SK-N-SH treated with all-trans-retinoic acid at 6 μM for 48 hours (cell line): ENCODE data around the gene DSC3.

ENCODE experiments used
- ATAC-seq: fragments of 200-7000 bp; cut with Tn5 transposase; 3 replicates; pipeline ENCODE4 v1.9.1; 2020; ENCODE audit warnings: mild to moderate bottlenecking, moderate library complexity
- ARNTL ChIP-seq: fragments of 450-650 bp; formaldehyde crosslinking; IDR thresholded peaks from 2 replicates; pipeline ENCODE4 v1.5.0; 2020; ENCODE audit warnings: low read depth, mild to moderate bottlenecking, moderate library complexity, borderline replicate concordance
- BACH2 ChIP-seq: fragments of 250-450 bp; sonication (Bioruptor Pico); IDR thresholded peaks from 2 replicates; pipeline ENCODE4 v1.9.0; 2021; ENCODE audit warnings: mild to moderate bottlenecking, borderline replicate concordance
- CREB5 ChIP-seq: fragments of 250-450 bp; sonication (Bioruptor Pico); IDR thresholded peaks from 2 replicates; pipeline ENCODE4 v1.5.1; 2020; ENCODE audit warnings: low read depth, mild to moderate bottlenecking, moderate library complexity
- CSDC2 ChIP-seq: fragments of 250-450 bp; sonication (Bioruptor Pico); IDR thresholded peaks from 2 replicates; pipeline ENCODE4 v1.5.0; 2020; ENCODE audit warnings: mild to moderate bottlenecking, moderate library complexity
- CSRNP3 ChIP-seq: fragments of 250-450 bp; sonication (Bioruptor Pico); IDR thresholded peaks from 2 replicates; pipeline ENCODE4 v1.5.1; 2021; ENCODE audit warnings: mild to moderate bottlenecking, moderate library complexity
- ESRRG ChIP-seq: fragments of 250-450 bp; sonication (Bioruptor Pico); IDR thresholded peaks from 2 replicates; pipeline ENCODE4 v1.6.1; 2021; ENCODE audit warnings: mild to moderate bottlenecking
- GLIS3 ChIP-seq: fragments of 250-450 bp; sonication (Bioruptor Pico); IDR thresholded peaks from 2 replicates; pipeline ENCODE4 v1.5.0; 2020; ENCODE audit warnings: mild to moderate bottlenecking, moderate library complexity
- ISL1 ChIP-seq: fragments of 250-450 bp; sonication (Bioruptor Pico); IDR thresholded peaks from 2 replicates; pipeline ENCODE4 v2.1.2; 2022; ENCODE audit warnings: mild to moderate bottlenecking, moderate library complexity
- OSR1 ChIP-seq: fragments of 250-450 bp; sonication (Bioruptor Pico); IDR thresholded peaks from 2 replicates; pipeline ENCODE4 v1.8.0; 2022; ENCODE audit warnings: moderate library complexity, mild to moderate bottlenecking, inconsistent platforms
- PPARA ChIP-seq: fragments of 250-450 bp; sonication (Bioruptor Pico); IDR thresholded peaks from 2 replicates; pipeline ENCODE4 v1.5.0; 2020; ENCODE audit warnings: mild to moderate bottlenecking, borderline replicate concordance
- SNAI2 ChIP-seq: fragments of 250-450 bp; sonication (Bioruptor Pico); IDR thresholded peaks from 2 replicates; pipeline ENCODE4 v1.5.0; 2020; ENCODE audit warnings: mild to moderate bottlenecking, moderate library complexity
- TOX ChIP-seq: fragments of 250-450 bp; sonication (Bioruptor Pico); IDR thresholded peaks from 2 replicates; pipeline ENCODE4 v1.8.0; 2021; ENCODE audit warnings: mild to moderate bottlenecking, moderate library complexity, borderline replicate concordance
- TSHZ2 ChIP-seq: fragments of 250-450 bp; sonication (Bioruptor Pico); IDR thresholded peaks from 2 replicates; pipeline ENCODE4 v1.5.0; 2020; ENCODE audit warnings: mild to moderate bottlenecking, moderate library complexity
- ZC3H10 ChIP-seq: fragments of 250-450 bp; sonication (Bioruptor Pico); IDR thresholded peaks from 2 replicates; pipeline ENCODE4 v1.5.1; 2021; ENCODE audit warnings: mild to moderate bottlenecking, moderate library complexity
- ZFP3 ChIP-seq: fragments of 250-450 bp; sonication (Bioruptor Pico); IDR thresholded peaks from 2 replicates; pipeline ENCODE4 v1.5.0; 2020; ENCODE audit warnings: mild to moderate bottlenecking, moderate library complexity
- ZFP30 ChIP-seq: fragments of 450-650 bp; formaldehyde crosslinking; IDR thresholded peaks from 2 replicates; pipeline ENCODE4 v1.5.0; 2022; ENCODE audit warnings: mild to moderate bottlenecking, moderate library complexity
- ZNF70 ChIP-seq: fragments of 450-650 bp; formaldehyde crosslinking; IDR thresholded peaks from 2 replicates; pipeline ENCODE4 v1.5.0; 2020; ENCODE audit warnings: mild to moderate bottlenecking, moderate library complexity
- ZNF8 ChIP-seq: fragments of 450-650 bp; formaldehyde crosslinking; IDR thresholded peaks from 2 replicates; pipeline ENCODE4 v1.5.0; 2020; ENCODE audit warnings: mild to moderate bottlenecking, moderate library complexity
- TF ChIP-seq, protein P1 (sequence below): fragments of 250-450 bp; sonication (Bioruptor Pico); IDR thresholded peaks from 2 replicates; pipeline ENCODE4 v1.8.0; 2021; ENCODE audit warnings: low read depth, mild to moderate bottlenecking, moderate library complexity, borderline replicate concordance

DSC3 gene

DNA sequence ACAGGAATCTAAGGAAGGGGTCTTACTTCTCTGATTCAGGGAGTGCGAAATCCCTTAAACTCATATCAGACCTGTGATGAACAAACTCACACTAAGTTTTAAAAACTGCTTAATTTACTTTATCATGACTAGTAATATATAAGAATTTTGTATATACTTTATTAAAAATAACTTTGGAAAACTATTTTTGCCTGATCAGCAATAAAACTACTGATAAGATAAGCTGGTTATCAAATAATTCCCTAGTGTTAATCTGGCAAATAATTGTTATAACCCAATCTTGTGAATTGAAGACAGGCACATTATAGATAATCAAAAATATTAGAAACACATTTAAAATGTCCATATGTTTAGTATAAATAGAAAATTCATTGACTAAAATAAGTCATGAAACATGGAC lies 23.7 kb upstream of the DSC3 start:
- TF ChIP-seq ESRRG (CRISPR knock-in tag) (no peak), ARNTL (CRISPR knock-in tag) (no peak), ZNF70 (CRISPR knock-in tag) (no peak), OSR1 (CRISPR knock-in tag) (no peak), TOX (no peak), CREB5 (CRISPR knock-in tag) (no peak), CSRNP3 (CRISPR knock-in tag) (no peak), SNAI2 (CRISPR knock-in tag) (no peak), PPARA (CRISPR knock-in tag) (no peak), BACH2 (no peak), CSDC2 (CRISPR knock-in tag) (no peak), ZFP30 (CRISPR knock-in tag) (no peak), ZNF8 (CRISPR knock-in tag) (no peak), ISL1 (no peak), ZFP3 (CRISPR knock-in tag) (no peak)
- TF ChIP-seq, protein P1, sequence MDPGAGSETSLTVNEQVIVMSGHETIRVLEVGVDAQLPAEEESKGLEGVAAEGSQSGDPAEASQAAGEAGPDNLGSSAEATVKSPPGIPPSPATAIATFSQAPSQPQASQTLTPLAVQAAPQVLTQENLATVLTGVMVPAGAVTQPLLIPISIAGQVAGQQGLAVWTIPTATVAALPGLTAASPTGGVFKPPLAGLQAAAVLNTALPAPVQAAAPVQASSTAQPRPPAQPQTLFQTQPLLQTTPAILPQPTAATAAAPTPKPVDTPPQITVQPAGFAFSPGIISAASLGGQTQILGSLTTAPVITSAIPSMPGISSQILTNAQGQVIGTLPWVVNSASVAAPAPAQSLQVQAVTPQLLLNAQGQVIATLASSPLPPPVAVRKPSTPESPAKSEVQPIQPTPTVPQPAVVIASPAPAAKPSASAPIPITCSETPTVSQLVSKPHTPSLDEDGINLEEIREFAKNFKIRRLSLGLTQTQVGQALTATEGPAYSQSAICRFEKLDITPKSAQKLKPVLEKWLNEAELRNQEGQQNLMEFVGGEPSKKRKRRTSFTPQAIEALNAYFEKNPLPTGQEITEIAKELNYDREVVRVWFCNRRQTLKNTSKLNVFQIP (CRISPR knock-in tag), result no peak
- no peak for ATAC-seq

DNA sequence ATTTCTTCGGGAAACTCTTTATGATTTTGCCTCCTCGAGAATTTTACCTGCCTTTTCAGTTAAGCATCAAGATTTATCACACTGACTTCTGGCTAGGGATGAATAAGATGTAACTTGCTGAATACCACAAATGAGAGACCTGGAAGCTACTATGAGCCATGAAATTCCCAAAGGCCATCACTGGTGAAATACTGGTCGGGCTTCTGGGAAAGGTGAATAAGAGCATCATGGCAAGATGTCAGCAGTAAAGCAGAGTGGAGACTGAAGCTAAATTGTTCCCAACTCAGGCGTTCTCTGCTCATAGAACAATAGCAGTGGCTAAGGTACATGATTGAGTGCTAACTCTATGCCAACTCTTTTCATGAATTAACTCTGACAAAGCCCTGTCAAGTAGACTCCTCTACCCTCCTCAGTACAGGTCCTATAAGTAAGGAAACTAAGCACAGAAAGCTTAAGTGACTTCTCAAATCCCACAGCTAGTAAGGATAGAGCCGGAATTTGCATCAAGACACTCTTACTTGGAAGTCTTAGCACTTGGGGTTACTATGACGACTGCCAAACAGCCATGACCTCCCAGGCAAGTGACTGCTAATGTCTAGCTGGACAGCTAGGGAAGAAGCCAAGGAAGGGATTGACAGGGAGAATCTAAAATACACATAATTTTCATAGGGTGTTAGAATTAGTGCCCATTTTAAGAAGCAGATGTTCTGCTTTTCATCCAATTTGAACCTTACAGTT lies 22.7 kb upstream of the DSC3 start:
- no peak for TF ChIP-seq ZNF8 (CRISPR knock-in tag)
- no peak for ATAC-seq

DNA sequence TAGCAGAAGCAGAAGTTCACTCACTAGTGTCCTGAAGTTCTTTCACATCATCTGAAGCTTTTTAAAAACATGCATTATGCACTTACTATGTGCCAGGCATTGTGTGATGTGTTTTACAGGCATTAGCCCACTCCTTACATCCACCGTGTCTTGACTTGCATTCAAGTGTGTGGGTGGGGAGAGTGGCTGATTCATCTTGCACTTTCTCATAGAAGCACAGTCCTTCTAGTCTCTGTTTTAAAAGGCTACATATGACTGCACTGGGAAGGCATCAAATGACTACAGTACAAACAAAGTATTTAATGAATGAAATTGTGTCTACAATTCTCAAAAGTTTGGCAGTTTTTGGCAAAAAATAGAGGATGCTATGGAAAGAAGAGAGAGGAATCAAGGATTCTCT lies 21.6 kb upstream of the DSC3 start:
- TF ChIP-seq ZNF70 (CRISPR knock-in tag) (no peak), GLIS3 (no peak)
- TF ChIP-seq, all 23 proteins: peak for 0
- ATAC-seq, result no peak

DNA sequence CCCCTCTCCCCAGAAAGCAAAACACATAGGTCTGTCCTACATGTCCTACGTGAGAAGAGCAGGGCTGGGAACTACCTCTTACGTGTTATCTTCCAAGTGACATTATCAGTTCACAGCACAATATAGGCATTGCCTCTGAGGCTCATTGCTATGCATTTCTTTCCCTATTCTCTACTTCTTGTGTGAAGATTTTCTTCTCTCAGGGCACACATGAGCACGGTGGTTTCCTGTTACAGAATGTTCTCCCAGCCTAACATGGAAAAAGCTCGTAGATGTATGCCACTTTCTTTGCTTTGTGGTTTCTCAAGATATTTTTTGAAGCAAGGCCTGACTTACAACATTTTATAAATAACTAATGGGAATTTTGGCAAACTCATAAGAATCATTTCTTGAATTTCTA lies 19.4 kb upstream of the DSC3 start:
- no peak for ATAC-seq
- TF ChIP-seq TSHZ2 (CRISPR knock-in tag), result no peak
- no peak for TF ChIP-seq CSRNP3 (CRISPR knock-in tag)
- no peak for TF ChIP-seq TOX
- TF ChIP-seq SNAI2 (CRISPR knock-in tag), result no peak
- no peak for TF ChIP-seq GLIS3
- no peak for TF ChIP-seq ZFP3 (CRISPR knock-in tag)
- no peak for TF ChIP-seq PPARA (CRISPR knock-in tag)
- no peak for TF ChIP-seq OSR1 (CRISPR knock-in tag)
- TF ChIP-seq ZNF70 (CRISPR knock-in tag), result no peak
- no peak for TF ChIP-seq CSDC2 (CRISPR knock-in tag)
- no peak for TF ChIP-seq ESRRG (CRISPR knock-in tag)
- no peak for TF ChIP-seq ZC3H10 (CRISPR knock-in tag)
